PC-3 (cell line): ENCODE data around the gene ARHGEF16. TPM values are rescaled to one million over a fixed set of nuclear protein-coding genes. Genes with fewer than 3 reads are reported as not detected.

Source experiments
- ATAC-seq: fragments of 200-7000 bp; cut with Tn5 transposase; 2 replicates; pipeline ENCODE4 v1.9.1; 2020; ENCODE audit warnings: mild to moderate bottlenecking, moderate library complexity
- BruUV-seq: library from RNA; stranded (reverse); fragments of 400-500 nt; replicated peaks from 2 replicates; lab custom pipeline; 2021; lab: Mats Ljungman, UMichigan
- CTCF ChIA-PET: fragments of 300-600 bp; sonication (Branson Sonifier 250); formaldehyde crosslinking; loops from one replicate; lab custom pipeline; 2022; ENCODE audit warnings: antibody characterized with exemption; lab: Charles Lee
- POLR2A ChIA-PET: fragments of 300-600 bp; sonication (Branson Sonifier 250); formaldehyde crosslinking; loops from one replicate; lab custom pipeline; 2022; ENCODE audit warnings: antibody characterized with exemption; ENCODE audit not compliant: unreplicated experiment; lab: Charles Lee
- DNase-seq: peaks from one replicate; pipeline ENCODE4 v3.0.0-alpha.2; 2015
- H2AFZ ChIP-seq: fragments of 300-600 bp; sonication (generic); 2 replicates; pipeline ENCODE4 v1.6.0; 2016; ENCODE audit warnings: antibody characterized with exemption, low read length
- H3F3A ChIP-seq: fragments of 300-600 bp; sonication (generic); one replicate; pipeline ENCODE4 v1.6.0; 2017; ENCODE audit warnings: antibody characterized with exemption, low read length, control low read depth, mild to moderate bottlenecking; ENCODE audit not compliant: unreplicated experiment
- H3K27ac ChIP-seq: fragments of 300-600 bp; sonication (generic); 2 replicates; pipeline ENCODE4 v1.5.1; 2016; ENCODE audit warnings: mild to moderate bottlenecking, low read length
- H3K27me3 ChIP-seq: fragments of 300-600 bp; sonication (generic); 2 replicates; pipeline ENCODE4 v1.6.1; 2016; ENCODE audit warnings: low read length, mixed read lengths
- H3K36me3 ChIP-seq: fragments of 300-600 bp; sonication (generic); 2 replicates; pipeline ENCODE4 v1.6.1; 2016; ENCODE audit warnings: low read depth, mixed run types, low read length, mixed read lengths
- H3K4me1 ChIP-seq: fragments of 300-600 bp; sonication (generic); 2 replicates; pipeline ENCODE4 v1.5.1; 2016; ENCODE audit warnings: low read length; ENCODE audit not compliant: insufficient read depth
- H3K4me2 ChIP-seq: fragments of 300-600 bp; sonication (generic); 2 replicates; pipeline ENCODE4 v1.6.0; 2016; ENCODE audit warnings: low read length
- H3K4me3 ChIP-seq: fragments of 300-600 bp; sonication (generic); 2 replicates; pipeline ENCODE4 v1.5.1; 2016; ENCODE audit warnings: mild to moderate bottlenecking, low read length, mixed read lengths
- H3K79me2 ChIP-seq: fragments of 300-600 bp; sonication (generic); 2 replicates; pipeline ENCODE4 v1.6.1; 2017; ENCODE audit warnings: low read length, mixed read lengths
- H3K9ac ChIP-seq: fragments of 300-600 bp; sonication (generic); 2 replicates; pipeline ENCODE4 v1.6.0; 2016; ENCODE audit warnings: mild to moderate bottlenecking, low read length
- H3K9me2 ChIP-seq: fragments of 300-600 bp; sonication (generic); replicated peaks from 2 replicates; pipeline ENCODE4 v1.6.1; 2016; ENCODE audit warnings: mixed run types, low read length, mixed read lengths
- H3K9me3 ChIP-seq: fragments of 300-600 bp; sonication (generic); 2 replicates; pipeline ENCODE4 v1.6.1; 2016; ENCODE audit warnings: low read length, mixed read lengths
- H4K20me1 ChIP-seq: fragments of 300-600 bp; sonication (generic); 2 replicates; pipeline ENCODE4 v1.6.1; 2016; ENCODE audit warnings: low read length, mixed read lengths
- CTCF ChIP-seq: fragments of 300-600 bp; sonication (generic); conservative IDR thresholded peaks from 2 replicates; pipeline ENCODE4 v1.5.1; 2017; ENCODE audit warnings: antibody characterized with exemption, low read depth, mild to moderate bottlenecking, low read length
- EZH2 ChIP-seq: fragments of 300-600 bp; sonication (generic); IDR thresholded peaks from one replicate; pipeline ENCODE4 v1.6.1; 2017; ENCODE audit warnings: antibody characterized with exemption, mild to moderate bottlenecking, low read length; ENCODE audit not compliant: unreplicated experiment
- EZH2phosphoT487 ChIP-seq: fragments of 300-600 bp; sonication (generic); IDR thresholded peaks from 2 replicates; pipeline ENCODE4 v1.6.1; 2018; ENCODE audit warnings: mild to moderate bottlenecking, antibody characterized with exemption, low read length, borderline replicate concordance
- intact Hi-C: fragments of 100-400 bp; cut with micrococcal nuclease; formaldehyde crosslinking; loops from 2 replicates; pipeline ENCODE4 v1.9.0; 2023
- total RNA-seq: library from RNA; depleted of rRNA; stranded (reverse); fragments of >200 nt; gene quantifications from 2 replicates; pipeline ENCODE4 v1.2.3, GENCODE V29; 2014

ARHGEF16 gene
- total RNA-seq, 1 experiment from 2014 or later, result 54.3 TPM

GRCh38 chr1:3413975-3414710 lies 40.3 kb upstream of the ARHGEF16 start:
- Histone ChIP-seq H3K27me3 (peaks cover 88% of the 10 kb centered on the region), H3K4me3 (no peak overlapping the region), H3F3A (no peaks in the 10 kb centered on the region), H3K36me3 (no peaks in the 10 kb centered on the region), H3K79me2 (no peaks in the 10 kb centered on the region), H3K27ac (no peak overlapping the region), H4K20me1 (no peaks in the 10 kb centered on the region), H3K4me1 (peaks cover 2% of the 10 kb centered on the region; the same call in 1 of the 2 replicates), H3K9me3 (no peaks in the 10 kb centered on the region), H2AFZ (no peak overlapping the region), H3K9me2 (no peaks in the 10 kb centered on the region), H3K9ac (no peak overlapping the region), H3K4me2 (no peak overlapping the region)
- intact Hi-C loops, result loop anchor here (5.0 kb wide), 1 partner anchor 347 kb away; the partner anchor contains the start of gene PRDM16
- TF ChIP-seq EZH2phosphoT487 (no peak), CTCF (peak; percentile 31; the same call in 1 of the 2 replicates), EZH2 (no peak)
- ChIA-PET POLR2A (no interaction called here), CTCF (interaction anchor here (0.5 kb wide), 1 partner anchor 11 kb away, joined by 9 read pairs; no protein-coding TSS in a partner anchor)
- DNase-seq (no peak), ATAC-seq (no peak)
- BruUV-seq, result no TSS peak

- TF ChIP-seq CTCF (no peak), EZH2 (no peak), EZH2phosphoT487 (no peak)
Measured at GRCh38 chr1:3415260-3416090, 39.0 kb upstream of the ARHGEF16 start.

More at GRCh38 chr1:3415260-3416090, 39.0 kb upstream of the ARHGEF16 start:
- BruUV-seq, result no TSS peak
- H3K9me2 ChIP-seq, result no peaks in the 10 kb centered on the region
- H3K27ac ChIP-seq, result no peak overlapping the region
- no peak overlapping the region for H3K4me3 ChIP-seq
- H3K79me2 ChIP-seq, result no peaks in the 10 kb centered on the region
- intact Hi-C loops, result no loop called here
- H3K4me2 ChIP-seq, result no peak overlapping the region
- POLR2A ChIA-PET, result no interaction called here
- H3K36me3 ChIP-seq, result no peaks in the 10 kb centered on the region
- H3F3A ChIP-seq, result no peaks in the 10 kb centered on the region
- H3K9me3 ChIP-seq, result no peaks in the 10 kb centered on the region
- peaks cover 15% of the 10 kb centered on the region for H3K4me1 ChIP-seq
- ATAC-seq (no peak), DNase-seq (no peak)
- no peak overlapping the region for H2AFZ ChIP-seq
- no peaks in the 10 kb centered on the region for H4K20me1 ChIP-seq
- H3K9ac ChIP-seq, result no peak overlapping the region
- H3K27me3 ChIP-seq, result peaks cover 99% of the 10 kb centered on the region
- CTCF ChIA-PET, result no interaction called here
